WTC11 (cell line): ENCODE measurements around the gene LDLRAD4.

Experiments
- TCF7 ChIP-seq: sonication (generic); formaldehyde crosslinking; IDR thresholded peaks from 2 replicates; pipeline ENCODE4 v1.8.0; 2022; ENCODE audit warnings: mild to moderate bottlenecking, low read depth, missing genetic modification reagents, moderate library complexity
- ZNF121 ChIP-seq: sonication (generic); formaldehyde crosslinking; IDR thresholded peaks from 2 replicates; pipeline ENCODE4 v1.8.0; 2023; ENCODE audit warnings: missing genetic modification reagents
- ZNF263 ChIP-seq: sonication (generic); formaldehyde crosslinking; IDR thresholded peaks from 2 replicates; pipeline ENCODE4 v1.8.1; 2022; ENCODE audit warnings: low read depth, mild to moderate bottlenecking, moderate library complexity, missing genetic modification reagents
- TF ChIP-seq, protein P1 (sequence below): fragments of 200-600 bp; IDR thresholded peaks from 2 replicates; pipeline ENCODE4 v1.8.0; 2022; ENCODE audit warnings: antibody characterized with exemption
- TF ChIP-seq, protein P2 (sequence below): sonication (generic); formaldehyde crosslinking; IDR thresholded peaks from 2 replicates; pipeline ENCODE4 v1.8.1; 2022; ENCODE audit warnings: low read depth, missing genetic modification reagents, borderline replicate concordance

DNA sequence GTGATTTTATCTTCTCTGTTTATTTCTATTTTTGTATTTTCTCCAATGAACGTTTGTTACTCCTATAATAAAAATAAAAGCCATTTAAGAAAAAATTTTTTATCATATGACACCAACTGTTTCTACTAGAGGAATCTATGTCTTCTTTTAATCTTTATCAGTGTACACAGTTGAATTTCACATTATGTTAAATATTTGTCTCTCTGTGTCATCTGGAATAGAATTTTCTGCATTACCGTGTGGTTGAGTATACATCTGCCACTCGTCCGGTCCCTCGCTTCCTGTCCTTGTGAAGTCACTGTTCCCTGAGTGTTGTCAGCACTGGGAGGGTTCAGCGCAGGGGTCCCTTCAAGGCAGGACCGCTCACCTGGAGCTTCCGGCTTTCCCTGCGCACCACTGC lies 99.2 kb downstream of the LDLRAD4 start:
- TF ChIP-seq ZNF263 (CRISPR knock-in tag) (no peak), TCF7 (no peak), ZNF121 (CRISPR knock-in tag) (no peak)
- TF ChIP-seq, protein P1, sequence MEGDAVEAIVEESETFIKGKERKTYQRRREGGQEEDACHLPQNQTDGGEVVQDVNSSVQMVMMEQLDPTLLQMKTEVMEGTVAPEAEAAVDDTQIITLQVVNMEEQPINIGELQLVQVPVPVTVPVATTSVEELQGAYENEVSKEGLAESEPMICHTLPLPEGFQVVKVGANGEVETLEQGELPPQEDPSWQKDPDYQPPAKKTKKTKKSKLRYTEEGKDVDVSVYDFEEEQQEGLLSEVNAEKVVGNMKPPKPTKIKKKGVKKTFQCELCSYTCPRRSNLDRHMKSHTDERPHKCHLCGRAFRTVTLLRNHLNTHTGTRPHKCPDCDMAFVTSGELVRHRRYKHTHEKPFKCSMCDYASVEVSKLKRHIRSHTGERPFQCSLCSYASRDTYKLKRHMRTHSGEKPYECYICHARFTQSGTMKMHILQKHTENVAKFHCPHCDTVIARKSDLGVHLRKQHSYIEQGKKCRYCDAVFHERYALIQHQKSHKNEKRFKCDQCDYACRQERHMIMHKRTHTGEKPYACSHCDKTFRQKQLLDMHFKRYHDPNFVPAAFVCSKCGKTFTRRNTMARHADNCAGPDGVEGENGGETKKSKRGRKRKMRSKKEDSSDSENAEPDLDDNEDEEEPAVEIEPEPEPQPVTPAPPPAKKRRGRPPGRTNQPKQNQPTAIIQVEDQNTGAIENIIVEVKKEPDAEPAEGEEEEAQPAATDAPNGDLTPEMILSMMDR = no peak
- TF ChIP-seq, protein P2, sequence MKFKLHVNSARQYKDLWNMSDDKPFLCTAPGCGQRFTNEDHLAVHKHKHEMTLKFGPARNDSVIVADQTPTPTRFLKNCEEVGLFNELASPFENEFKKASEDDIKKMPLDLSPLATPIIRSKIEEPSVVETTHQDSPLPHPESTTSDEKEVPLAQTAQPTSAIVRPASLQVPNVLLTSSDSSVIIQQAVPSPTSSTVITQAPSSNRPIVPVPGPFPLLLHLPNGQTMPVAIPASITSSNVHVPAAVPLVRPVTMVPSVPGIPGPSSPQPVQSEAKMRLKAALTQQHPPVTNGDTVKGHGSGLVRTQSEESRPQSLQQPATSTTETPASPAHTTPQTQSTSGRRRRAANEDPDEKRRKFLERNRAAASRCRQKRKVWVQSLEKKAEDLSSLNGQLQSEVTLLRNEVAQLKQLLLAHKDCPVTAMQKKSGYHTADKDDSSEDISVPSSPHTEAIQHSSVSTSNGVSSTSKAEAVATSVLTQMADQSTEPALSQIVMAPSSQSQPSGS (CRISPR knock-in tag) = no peak
